ENCODE data around the gene EYA3.
A peak's percentile ranks its signal among the peaks of the same experiment; 100 is the strongest.

The EYA3 gene

DNA sequence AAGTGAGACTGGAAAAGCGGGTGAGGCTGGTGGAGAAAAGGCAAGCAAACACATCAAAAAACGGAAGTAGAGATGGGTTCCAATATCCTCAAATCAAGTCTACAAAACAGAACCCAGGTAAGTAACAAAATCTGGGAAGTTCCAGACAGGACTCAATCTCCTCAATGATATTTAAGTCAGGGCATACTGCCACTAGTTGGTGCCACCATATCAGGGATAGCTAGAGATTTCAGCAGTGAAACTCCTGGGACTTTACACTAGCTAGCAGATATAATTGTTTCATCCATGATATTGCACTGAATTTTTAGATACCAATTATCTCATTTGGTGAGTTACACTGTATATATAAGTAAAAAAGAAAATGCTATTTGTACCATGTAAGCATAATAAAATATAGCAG is 52.0 kb downstream of the EYA3 start:
- TF ChIP-seq, protein P1, sequence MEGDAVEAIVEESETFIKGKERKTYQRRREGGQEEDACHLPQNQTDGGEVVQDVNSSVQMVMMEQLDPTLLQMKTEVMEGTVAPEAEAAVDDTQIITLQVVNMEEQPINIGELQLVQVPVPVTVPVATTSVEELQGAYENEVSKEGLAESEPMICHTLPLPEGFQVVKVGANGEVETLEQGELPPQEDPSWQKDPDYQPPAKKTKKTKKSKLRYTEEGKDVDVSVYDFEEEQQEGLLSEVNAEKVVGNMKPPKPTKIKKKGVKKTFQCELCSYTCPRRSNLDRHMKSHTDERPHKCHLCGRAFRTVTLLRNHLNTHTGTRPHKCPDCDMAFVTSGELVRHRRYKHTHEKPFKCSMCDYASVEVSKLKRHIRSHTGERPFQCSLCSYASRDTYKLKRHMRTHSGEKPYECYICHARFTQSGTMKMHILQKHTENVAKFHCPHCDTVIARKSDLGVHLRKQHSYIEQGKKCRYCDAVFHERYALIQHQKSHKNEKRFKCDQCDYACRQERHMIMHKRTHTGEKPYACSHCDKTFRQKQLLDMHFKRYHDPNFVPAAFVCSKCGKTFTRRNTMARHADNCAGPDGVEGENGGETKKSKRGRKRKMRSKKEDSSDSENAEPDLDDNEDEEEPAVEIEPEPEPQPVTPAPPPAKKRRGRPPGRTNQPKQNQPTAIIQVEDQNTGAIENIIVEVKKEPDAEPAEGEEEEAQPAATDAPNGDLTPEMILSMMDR (conservative IDR thresholded peaks at IDR 0.05; ENCODE audit: low read depth) = 0 out of 2 replicates have a peak, but pooled peaks have one; percentile 10
- POLR2A ChIA-PET (ENCODE audit: low non-redundant PET) = interaction anchor here (0.6 kb wide), 1 partner anchor 52 kb away, joined by 4 read pairs; the partner anchor contains the start of gene EYA3
- CTCF ChIA-PET = interaction anchor here (1.4 kb wide), 1 partner anchor 172 kb away, joined by 4 read pairs; no protein-coding TSS in a partner anchor
- H3K27ac ChIP-seq = no peak overlapping the region
- DNase-seq (ENCODE audit: low spot score) = no peak

- ChIA-PET POLR2A (ENCODE audit: low non-redundant PET) (no interaction called here), CTCF (no interaction called here)
- no peak for DNase-seq (ENCODE audit: low spot score)
- TF ChIP-seq, protein P1 (conservative IDR thresholded peaks at IDR 0.05; ENCODE audit: low read depth) = no peak
- no peak overlapping the region for H3K27ac ChIP-seq
Measured at GRCh38 chr1:28035420-28035819, 53.0 kb downstream of the EYA3 start.

DNA sequence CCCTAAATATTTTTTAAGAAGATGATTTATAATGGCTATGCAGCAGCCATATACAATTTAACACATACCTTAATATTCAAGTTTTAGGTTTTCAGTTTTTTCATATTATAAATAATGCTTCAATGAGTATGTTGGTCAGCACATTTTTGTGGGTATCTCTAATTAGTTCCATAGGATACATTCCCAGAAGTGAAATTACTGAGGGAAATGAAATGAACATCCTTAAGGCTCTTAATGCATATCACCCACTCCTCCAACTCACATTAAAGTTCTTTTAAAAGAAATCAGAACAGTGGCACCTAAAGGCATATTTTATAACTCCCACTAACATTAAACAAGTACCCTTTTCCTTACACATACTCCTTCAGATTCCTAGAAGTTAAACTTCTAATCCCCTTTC is 56.1 kb downstream of the EYA3 start:
- H3K27ac ChIP-seq = no peak overlapping the region
- ChIA-PET POLR2A (ENCODE audit: low non-redundant PET) (no interaction called here), CTCF (no interaction called here)
- TF ChIP-seq, protein P1 (conservative IDR thresholded peaks at IDR 0.05; ENCODE audit: low read depth) = no peak
- no peak for DNase-seq (ENCODE audit: low spot score)

- CTCF ChIA-PET = no interaction called here
Measured at GRCh38 chr1:28031173-28031572, 57.2 kb downstream of the EYA3 start.

GRCh38 chr1:28028873-28029654 is 59.3 kb downstream of the EYA3 start:
- no peak for DNase-seq (ENCODE audit: low spot score)
- ChIA-PET CTCF (no interaction called here), POLR2A (ENCODE audit: low non-redundant PET) (no interaction called here)
- TF ChIP-seq, protein P1 (conservative IDR thresholded peaks at IDR 0.05; ENCODE audit: low read depth) = no peak
- H3K27ac ChIP-seq = no peak overlapping the region

More at GRCh38 chr1:28031173-28031572, 57.2 kb downstream of the EYA3 start:
- H3K27ac ChIP-seq = no peak overlapping the region
- no peak for DNase-seq (ENCODE audit: low spot score)
- POLR2A ChIA-PET (ENCODE audit: low non-redundant PET) = no interaction called here
- TF ChIP-seq, protein P1 (conservative IDR thresholded peaks at IDR 0.05; ENCODE audit: low read depth) = no peak

GRCh38 chr1:28027660-28028059 is 60.8 kb downstream of the EYA3 start:
- no peak for DNase-seq (ENCODE audit: low spot score)
- no peak overlapping the region for H3K27ac ChIP-seq
- TF ChIP-seq, protein P1 (conservative IDR thresholded peaks at IDR 0.05; ENCODE audit: low read depth) = no peak
- ChIA-PET CTCF (interaction anchor here (0.6 to 0.7 kb wide), 2 partner anchors 57 to 931 kb away, joined by 3 read pairs; no protein-coding TSS in a partner anchor), POLR2A (ENCODE audit: low non-redundant PET) (no interaction called here)
